CD4-positive, alpha-beta T cell treated with Interleukin-10 for 1 hour (primary cell): ENCODE data around the gene TTC7B.
A peak's percentile ranks its signal among the peaks of the same experiment; 100 is the strongest.

Experiments
- DNase-seq: peaks from one replicate; pipeline ENCODE4 v3.0.0-alpha.2; 2020

Gene TTC7B

DNA sequence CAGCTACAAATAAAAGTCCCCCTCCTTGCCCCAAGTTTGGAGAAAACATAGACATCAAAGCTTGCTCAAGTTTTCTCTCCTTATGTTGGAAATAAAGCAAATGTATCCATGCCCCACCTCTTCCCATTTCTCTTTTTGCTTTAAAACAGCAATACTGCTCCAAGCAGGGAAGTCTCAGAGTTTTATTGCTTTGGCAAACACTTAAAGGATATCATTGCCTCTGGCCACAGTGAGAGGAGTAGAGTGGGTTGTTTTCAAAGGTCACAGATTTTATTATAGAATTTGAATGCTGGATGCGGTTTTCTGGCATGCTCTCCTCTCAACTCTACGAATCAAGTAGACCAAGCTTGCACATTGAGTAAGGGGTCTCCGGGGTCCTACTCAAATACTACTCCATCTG is 149.7 kb downstream of the TTC7B start:
- no peak for DNase-seq

DNA sequence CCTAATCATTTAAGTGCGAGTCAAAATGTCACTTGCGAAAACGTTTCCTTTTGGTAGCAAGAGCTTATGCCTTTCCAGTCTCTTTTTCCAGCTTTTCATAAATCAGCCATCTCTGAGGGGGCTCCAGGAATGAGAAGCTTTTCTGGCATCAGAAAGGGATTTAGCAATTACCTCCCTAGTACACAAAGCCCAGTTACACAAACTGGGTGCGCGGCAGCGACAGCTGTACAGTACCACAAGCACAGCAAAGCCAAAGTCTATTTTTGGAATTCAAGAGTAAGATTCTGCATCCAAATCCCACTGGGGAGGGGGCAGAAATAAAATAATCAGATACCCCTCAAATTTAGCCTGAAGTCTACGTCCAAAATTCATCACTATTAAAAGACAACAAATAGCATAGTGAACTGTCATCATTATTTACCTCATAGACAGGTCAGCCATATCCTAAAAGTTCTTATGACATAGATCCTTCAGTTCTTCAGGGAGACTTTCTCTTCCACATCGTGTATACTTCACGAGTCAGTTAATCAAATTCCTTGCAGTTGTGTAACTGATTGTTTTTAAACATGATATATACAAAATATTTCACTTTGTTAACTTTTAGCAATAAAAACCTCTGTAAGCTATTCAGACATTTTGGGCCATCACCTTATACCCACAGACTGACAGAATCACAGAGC is 150.8 kb downstream of the TTC7B start:
- no peak for DNase-seq

GRCh38 chr14:90664911-90665310 is 151.3 kb downstream of the TTC7B start:
- no peak for DNase-seq

DNA sequence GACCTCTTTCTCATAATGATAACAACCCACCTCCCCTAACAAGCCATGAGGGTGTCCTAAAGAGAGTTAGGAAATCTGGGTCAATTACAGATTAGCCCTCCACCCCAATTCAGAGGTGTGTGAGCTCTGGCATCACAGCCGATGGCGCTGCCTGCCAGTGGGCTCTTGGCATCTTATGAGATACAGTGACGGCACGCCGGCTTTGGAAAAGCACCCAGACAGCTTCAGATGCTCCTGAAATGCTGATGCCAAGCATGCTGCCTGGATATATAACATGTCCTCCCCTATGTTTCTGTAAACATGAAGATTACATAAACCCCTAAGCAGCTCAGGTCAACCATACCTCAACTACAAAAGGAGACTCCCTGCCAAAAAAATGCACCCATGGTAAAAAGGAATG is 152.6 kb downstream of the TTC7B start:
- DNase-seq: no peak

DNA sequence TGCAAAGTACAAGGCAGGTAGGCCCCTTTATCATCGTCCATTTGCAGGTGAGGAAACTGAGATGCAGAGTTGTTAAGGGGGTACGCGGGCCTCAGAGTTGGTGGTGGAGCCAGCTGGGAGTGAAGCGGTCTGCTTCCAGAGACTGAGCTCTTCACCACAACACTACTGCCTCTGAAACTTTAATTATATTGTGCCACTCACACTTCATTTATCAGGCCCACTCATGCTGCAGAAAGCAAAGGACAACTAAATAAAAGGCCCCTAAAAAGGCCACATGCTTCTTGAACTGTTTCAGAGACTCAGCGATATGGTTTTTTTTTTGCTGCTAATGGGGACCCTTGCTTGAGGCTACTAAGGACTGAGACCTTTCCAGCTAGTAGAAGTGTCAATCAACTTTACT is 153.1 kb downstream of the TTC7B start:
- no peak for DNase-seq

DNA sequence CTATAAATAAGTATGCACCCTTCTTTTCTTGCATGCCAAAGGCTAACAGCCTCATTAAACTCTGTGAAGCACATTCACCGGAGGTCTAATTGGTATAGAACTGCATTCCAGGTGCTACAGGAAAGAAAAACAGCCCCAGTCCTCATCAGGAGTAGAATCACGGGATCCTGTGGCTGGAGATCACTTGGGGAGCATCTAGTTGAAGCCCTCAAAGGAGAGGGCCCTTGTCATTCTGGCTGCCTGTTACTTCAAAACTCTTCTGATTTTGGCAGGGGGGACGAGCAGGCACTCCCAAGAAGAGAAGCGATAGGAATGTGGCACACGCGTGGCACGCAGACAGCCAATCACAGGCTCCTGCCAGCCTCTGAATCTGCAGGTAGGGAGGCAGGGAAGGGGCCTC is 154.4 kb downstream of the TTC7B start:
- no peak for DNase-seq

DNA sequence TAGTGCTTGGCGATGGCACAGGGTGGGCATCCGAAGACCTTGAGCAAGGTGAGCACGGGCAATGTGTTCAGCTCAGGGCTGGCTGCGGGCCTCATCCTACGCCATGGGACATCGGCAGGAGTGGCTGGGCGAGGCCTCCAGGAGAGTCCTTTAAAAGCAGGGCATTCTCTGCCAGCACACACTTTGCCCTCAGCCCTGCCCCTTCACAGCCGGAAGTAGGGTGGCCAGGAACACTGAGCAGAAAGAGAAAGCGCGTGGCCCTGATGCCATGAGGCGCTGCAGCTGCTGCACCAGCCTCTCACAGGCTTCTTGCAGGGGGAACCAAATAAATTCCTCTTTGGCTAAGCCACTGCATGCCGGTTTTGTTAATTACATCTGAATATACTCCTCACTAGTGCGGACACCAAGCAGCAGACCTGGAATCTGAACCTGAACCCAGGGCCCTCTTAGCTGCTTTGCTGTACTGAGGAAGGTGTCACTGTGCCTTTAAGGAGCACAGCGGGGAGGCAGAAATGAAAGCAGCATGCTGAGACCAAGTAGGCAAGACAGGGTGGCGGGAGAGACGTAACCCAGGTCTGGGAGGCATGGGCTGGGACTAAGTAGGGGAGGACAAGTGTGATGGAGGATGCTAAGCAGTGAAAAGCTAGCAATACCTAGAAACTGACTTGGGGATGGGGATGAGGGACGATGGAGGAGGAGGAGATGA is 155.2 kb downstream of the TTC7B start:
- DNase-seq: no peak

DNA sequence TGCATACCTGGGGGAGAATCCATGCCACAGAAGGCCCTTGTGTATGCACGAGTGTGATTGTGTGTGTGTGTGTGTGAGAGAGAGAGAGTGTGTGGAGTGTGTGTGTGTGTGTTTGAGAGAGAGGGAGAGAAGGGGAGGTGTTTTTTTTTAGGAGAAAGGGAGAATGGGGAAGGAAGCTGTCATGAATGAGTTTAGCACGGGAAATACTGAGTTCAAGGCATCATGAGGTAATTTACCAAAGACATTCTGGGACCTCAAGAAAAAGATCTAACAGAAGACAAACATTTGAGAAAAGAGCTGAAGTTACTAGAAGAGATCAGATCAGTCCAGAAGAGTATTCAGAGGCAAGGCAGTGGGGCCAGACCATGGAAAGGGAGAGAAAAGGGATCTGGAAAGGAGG is 157.1 kb downstream of the TTC7B start:
- no peak for DNase-seq

DNA sequence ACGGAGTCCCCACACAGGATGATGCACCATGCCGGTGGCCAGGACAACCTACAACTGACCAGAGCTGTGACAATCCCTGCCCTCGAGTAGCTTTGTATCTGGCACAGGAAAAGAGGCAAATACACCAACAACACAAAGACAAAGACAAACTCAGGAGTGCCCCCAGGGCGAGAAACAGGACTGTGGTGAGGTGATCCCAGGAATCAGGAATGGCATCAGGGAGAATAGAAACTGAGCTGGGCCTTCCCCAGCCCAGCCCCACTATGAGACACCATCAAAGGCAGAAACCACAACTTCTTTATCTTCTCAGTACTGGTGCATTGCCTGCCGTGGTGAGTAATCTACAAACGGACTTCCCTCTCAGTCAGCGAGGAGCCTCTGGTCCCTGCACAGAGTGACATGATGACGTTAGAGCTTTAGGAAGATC is 157.7 kb downstream of the TTC7B start:
- DNase-seq: peak; percentile 4

- DNase-seq: no peak
These were observed 159.3 kb downstream of the TTC7B start for GRCh38 chr14:90656973-90657372.

DNA sequence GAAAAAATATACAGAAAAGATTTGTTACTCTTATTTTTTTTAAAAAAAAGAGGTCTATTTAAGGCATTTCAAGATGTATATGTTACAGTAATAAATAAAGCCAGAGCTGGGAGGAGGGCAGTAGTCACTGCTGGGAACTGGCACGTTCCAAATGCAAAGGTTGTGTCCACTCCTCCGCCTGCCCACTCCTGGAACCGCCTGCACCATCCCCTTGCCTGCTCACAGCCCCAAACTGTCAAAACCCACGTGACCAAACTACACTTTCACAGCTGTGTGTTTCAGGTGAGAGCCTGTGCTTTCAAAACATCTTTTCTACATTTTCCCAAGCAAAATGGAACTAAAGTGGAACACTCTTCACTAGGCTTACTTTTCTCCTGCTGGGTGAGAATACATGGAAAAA is 160.4 kb downstream of the TTC7B start:
- DNase-seq: no peak

GRCh38 chr14:90654831-90655276 is 161.4 kb downstream of the TTC7B start:
- no peak for DNase-seq

- DNase-seq: no peak
These were observed 163.6 kb downstream of the TTC7B start for GRCh38 chr14:90652626-90653025.

DNA sequence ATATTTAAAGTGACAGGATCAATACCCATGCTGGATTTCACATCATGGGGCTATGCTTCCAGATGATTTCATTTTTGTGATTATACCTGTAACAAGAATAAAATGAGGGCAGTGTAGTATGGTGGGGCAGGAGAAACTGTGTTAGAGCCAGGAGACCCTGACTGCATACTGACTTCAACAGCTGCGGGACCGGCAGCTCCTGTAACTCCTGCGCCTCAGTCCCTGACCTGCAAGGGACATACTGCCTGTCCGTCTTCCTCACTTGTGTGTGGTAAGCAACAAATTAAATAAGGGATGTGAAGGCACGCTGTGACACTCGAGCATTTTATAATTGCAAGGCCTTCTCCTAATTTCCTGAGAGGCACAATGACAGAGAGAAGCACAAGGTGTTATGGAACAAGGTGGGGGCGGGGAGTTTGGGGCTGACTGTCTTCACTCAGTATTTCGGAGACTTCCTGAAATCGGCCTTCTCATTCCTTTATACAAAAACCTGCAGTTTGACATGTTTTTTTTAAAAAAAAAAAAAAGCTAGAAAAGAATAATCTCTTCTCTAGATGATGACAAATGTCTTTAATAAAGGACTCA is 164.2 kb downstream of the TTC7B start:
- no peak for DNase-seq

- DNase-seq: no peak
These were observed 164.9 kb downstream of the TTC7B start for GRCh38 chr14:90651271-90651804.

DNA sequence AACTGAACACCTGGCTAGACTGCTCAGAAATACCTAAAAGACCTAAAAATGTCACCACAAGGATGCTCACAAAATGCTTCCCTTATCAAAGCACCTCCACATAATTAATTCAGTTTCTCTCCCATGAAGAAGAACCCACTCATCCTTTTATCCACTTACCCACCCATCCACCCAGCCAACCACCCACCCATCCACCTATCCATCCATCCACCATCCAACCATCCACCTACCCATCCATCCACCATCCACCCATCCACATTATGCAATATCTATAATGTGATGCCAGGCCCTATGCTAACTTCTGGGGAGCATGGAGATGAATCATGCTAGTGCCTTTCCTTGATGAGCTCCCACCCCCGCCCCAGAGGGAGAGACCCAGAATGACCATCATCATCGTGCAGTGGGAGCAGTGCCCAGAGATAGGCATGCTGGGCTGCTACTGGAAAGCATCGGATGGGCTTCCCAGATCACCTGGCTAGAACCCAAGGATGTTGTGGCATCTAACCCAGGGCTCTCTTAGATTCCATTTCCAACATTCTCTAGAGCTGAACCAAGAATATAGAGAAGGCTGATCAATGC is 166.6 kb downstream of the TTC7B start:
- no peak for DNase-seq

- DNase-seq: no peak
These were observed 167.1 kb downstream of the TTC7B start for GRCh38 chr14:90649083-90649482.

GRCh38 chr14:90648421-90648820 is 167.8 kb downstream of the TTC7B start:
- DNase-seq: no peak

DNA sequence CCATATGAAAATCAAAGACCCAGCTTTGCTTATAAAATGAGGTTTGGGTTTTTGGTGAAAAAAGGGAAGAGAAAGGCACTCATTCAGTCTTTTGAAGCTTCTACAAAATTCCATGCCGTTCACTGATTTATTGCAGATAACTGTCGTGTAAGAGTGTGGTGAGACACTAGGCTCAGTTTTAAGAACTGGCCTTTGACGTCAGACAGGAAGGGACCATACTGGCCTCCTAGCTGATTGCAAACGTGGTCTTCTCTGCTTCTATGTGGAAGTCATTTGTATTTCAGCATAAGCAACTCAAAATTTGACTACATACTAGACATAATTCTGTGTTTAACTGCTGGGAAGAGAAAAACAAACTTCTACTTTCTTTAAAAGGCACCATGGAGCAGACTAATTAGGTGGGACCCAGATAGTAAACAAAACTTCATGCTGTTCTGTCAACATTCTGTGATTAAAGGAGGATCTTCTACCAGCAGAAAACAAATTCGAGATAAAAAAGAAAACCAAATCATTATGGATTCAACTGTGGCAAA is 168.7 kb downstream of the TTC7B start:
- DNase-seq: no peak

GRCh38 chr14:90645842-90646443 is 170.3 kb downstream of the TTC7B start:
- DNase-seq: no peak

DNA sequence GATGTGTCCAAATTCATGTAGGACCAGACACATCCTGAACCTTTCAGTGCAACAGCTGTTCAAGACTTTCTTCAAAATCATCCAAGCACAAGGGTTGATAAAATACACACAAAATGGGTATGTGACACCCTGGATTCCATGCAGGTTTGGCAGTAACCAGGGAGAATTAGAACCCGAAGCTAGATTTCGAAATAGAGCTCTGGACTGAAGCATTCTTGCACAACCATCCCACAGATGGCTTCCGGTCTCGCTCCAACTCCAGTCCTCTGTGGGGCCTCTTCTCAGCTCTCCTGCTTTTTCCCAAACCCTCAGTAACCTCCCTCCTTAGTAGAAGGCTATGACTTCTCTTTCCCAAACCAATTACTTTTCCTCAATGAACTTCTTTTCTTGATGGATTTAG is 171.3 kb downstream of the TTC7B start:
- DNase-seq: no peak

DNA sequence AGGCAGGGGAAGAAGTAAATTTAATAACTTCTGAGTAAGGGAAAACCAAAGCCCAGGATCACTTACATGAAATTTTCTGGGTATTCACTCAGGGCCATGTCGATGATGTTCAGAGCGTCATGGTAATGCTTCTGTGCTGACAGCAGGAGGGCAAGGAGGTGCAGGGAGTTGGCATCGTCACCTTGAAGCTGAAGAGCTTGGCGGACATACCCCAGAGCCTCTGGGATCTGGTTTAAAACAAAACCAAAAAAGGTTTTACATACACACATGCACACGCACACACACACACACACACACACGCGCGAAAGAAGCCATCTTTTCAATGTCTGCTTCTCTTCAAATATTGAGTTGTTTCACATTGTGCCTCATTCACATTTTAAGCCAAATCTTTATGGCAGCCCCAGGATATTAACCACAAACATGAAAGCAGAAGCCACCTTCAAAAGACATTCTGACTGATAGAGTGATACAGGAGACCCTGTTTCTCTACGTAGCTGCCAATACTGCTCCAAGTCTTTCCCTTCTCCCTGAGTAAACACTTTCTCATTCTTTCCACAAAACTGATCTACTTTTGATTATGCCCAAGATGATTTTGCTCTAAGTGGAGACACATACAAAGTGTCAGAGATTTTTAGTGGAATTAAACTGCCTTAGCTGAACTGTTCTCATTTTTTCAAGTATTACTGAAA is 172.1 kb downstream of the TTC7B start:
- DNase-seq: no peak
